GM18508 (cell line): ENCODE measurements around the gene VIM.
A peak's percentile ranks its signal among the peaks of the same experiment; 100 is the strongest.

Experiments used
- ATAC-seq: cut with Tn5 transposase; IDR thresholded peaks from one replicate; pipeline ENCODE4 v1.9.1; 2021; ENCODE audit warnings: moderate number of reproducible peaks; ENCODE audit not compliant: insufficient read depth, unreplicated experiment

Gene VIM

DNA sequence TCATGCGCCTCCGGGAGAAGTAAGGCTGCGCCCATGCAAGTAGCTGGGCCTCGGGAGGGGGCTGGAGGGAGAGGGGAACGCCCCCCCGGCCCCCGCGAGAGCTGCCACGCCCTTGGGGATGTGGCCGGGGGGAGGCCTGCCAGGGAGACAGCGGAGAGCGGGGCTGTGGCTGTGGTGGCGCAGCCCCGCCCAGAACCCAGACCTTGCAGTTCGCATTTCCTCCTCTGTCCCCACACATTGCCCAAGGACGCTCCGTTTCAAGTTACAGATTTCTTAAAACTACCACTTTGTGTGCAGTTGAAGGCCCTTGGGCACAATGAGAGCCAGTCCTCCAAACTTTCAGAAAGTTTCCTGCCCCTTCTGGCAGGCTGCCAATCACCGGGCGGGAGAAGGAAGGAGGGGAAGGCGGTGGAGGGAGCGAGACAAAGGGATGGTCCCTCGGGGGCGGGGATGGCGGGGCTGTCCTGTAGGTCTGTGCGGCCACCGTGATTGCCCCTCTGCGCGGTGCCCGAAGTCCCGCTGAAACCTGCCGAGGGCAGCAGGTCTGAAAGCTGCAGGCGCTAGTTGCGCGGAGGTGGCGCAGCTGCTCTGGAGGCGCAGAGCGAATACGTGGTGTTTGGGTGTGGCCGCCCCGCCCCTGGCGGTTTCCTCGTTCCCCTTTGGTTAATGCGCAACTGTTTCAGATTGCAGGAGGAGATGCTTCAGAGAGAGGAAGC lies 2.1 kb downstream of the VIM start:
- peak; percentile 34 for ATAC-seq

- ATAC-seq = no peak
Measured at GRCh38 chr10:17231788-17232187, 3.7 kb downstream of the VIM start.

GRCh38 chr10:17232276-17232960 lies 4.4 kb downstream of the VIM start:
- no peak for ATAC-seq

GRCh38 chr10:17233286-17233991 lies 5.4 kb downstream of the VIM start:
- no peak for ATAC-seq

- ATAC-seq = no peak
Measured at GRCh38 chr10:17234431-17234945, 6.4 kb downstream of the VIM start.

DNA sequence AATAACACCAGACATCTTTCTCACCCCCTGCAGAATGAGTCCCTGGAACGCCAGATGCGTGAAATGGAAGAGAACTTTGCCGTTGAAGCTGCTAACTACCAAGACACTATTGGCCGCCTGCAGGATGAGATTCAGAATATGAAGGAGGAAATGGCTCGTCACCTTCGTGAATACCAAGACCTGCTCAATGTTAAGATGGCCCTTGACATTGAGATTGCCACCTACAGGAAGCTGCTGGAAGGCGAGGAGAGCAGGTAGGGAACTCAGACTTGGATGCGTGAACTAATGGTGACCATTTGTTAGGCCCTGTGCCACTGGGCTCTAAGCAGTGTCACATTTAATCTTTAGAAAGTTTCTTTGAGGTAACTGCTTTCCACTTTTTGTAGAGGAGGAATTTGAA lies 7.1 kb downstream of the VIM start:
- ATAC-seq = no peak

DNA sequence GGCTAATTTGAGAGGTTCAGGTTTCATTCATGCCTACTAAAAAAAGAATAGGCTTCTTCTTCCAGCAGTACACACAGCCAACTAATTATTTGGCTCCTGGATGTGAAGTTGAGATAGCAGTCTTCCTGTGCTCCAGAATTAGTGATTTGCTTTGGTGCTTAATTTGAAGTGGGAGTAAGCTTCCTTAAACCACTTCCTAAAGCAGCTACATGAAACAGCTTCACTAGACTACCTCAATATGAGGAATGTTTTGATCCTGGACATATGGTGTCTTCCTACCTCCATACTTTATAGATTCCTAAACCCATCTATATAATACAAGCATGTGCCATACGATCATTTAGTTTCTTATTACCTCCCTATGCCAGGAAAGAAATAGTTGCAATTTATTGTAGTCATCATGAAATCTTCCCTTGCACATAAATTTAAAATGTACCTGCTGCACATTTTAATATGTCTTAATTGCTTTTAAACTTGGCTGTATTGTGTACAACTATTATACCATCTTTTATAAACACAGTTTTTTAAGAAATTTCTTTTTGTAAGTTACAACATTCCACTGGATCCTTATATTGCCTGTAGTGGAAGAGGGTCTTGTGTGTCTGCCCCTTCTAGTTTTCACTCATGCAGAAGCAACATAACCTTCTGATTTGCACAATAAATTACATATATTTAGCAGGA lies 8.6 kb downstream of the VIM start:
- no peak for ATAC-seq

DNA sequence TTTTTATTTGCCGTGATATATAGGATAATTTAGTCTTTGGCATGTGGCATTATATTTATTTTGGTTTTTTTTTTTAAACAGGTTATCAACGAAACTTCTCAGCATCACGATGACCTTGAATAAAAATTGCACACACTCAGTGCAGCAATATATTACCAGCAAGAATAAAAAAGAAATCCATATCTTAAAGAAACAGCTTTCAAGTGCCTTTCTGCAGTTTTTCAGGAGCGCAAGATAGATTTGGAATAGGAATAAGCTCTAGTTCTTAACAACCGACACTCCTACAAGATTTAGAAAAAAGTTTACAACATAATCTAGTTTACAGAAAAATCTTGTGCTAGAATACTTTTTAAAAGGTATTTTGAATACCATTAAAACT lies 9.1 kb downstream of the VIM start:
- ATAC-seq = no peak

DNA sequence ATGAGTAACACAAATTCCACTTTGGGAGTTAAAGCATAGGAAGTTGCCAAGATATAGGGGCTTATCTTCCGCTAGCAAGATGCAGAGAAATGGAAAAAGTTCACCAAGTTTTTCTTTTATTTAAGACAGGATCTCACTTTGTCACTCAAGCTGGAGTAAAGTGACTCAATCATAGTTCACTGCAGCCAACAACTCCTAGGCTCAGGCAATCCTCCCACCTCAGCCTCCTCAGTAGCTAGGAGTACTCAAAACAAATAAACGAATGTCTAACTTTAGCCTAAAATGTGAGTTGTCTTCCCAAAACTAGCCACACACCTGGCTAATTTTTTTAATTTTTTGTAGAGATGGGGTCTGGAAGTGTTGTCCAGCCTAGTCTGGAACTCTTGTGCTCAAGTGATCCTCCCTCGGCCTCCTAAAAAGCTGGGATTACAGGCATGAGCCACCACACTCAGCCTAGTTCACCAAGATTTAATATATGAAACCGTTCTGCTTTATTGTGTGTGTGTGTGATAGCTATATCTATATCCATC lies 9.9 kb downstream of the VIM start:
- ATAC-seq = no peak

GRCh38 chr10:17238445-17239291 lies 10.6 kb downstream of the VIM start:
- no peak for ATAC-seq

DNA sequence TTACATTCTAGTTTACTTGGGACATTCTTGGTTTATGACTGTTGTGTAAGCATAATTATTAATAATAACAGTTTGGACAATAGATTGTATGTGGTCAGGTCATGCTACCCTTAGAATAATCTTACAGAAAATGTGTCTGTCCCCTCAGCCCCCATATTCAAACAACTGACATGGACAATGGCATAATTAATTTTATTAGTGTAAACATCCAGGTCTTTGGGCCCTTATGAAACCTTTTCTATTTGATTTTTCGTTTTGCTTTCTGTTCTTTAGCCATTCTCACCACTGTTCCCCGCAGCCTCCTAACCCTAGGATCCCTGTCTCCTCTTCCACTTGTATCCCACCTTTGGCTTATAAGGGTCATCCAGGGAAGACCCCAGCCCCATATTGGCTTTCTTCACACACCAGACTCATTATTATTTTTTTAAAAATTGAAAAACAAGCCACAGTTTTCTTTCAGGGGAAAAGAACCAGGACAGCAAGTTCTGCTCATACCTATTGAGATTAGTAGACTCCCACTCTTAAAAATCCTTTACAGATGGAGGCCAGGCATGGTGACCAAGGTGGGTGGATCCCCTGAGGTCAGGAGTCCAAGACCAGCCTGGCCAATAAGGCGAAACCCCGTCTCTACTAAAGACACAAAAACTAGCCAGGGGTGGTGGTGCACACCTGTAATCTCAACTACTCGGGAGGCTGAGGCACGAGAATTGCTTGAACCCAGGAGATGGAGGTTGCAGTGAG lies 11.5 kb downstream of the VIM start:
- ATAC-seq = no peak

GRCh38 chr10:17240096-17240495 lies 12.1 kb downstream of the VIM start:
- no peak for ATAC-seq

GRCh38 chr10:17240616-17241015 lies 12.6 kb downstream of the VIM start:
- no peak for ATAC-seq

DNA sequence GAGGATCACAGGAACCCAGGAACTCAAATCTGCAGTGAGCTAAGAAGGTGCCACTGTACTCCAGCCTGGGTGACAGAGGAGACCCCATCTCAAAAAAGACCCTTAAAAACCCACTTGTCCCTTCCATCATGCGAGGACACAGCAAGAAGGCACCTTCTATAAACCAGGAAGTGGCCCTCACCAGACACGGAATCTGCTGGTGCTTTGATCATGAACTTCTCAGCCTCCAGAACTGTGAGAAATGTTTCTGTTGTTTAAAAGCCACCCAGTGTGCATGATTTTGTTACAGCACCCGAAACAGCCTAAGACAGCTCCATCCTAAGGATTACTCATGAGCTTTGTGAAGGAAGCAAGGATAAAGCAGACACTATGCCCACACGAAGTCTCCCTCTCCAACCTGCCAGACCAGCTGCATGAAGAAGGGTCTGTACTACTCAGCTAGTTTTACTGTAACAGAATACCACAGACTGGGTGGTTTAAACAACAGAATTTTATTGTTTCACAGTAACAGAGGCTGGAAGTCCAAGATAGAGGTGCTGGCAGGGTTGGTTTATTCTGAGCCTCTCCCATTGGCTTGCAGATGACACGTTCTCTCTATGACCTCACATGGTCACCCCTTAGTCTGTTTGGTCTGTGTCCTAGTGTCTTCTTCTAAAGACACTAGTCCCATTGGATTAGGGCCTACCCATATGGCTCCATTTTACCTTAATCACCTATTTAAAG lies 13.7 kb downstream of the VIM start:
- no peak for ATAC-seq

GRCh38 chr10:17244700-17245365 lies 16.8 kb downstream of the VIM start:
- no peak for ATAC-seq

GRCh38 chr10:17247210-17247609 lies 19.2 kb downstream of the VIM start:
- no peak for ATAC-seq

- ATAC-seq = no peak
Measured at GRCh38 chr10:17248964-17249363, 20.9 kb downstream of the VIM start.

DNA sequence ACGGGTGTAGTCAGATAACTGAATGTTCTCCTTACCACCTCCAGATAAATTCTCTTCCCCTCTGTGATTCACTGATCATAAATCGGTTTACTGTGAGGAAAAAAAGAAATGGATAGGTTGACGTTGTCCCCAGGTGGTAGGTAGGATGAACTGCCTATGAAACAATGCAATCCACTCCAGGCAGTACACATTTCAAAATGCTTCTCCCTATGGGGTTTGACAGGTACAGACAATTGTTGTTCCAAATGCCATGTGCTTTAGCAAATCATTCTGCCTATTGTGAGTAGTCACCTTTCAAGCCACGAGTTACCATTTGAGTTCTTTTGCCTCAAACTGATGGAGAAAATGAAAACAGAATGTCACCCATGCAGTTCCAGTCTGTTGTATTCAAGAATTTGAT lies 21.8 kb downstream of the VIM start:
- no peak for ATAC-seq
